HCT116 (cell line): ENCODE data around the gene POLR2H.

Experiments
- ATF3 ChIP-seq: IDR thresholded peaks from 2 replicates; pipeline ENCODE4 v1.6.1; 2012
- CEBPB ChIP-seq: IDR thresholded peaks from 2 replicates; pipeline ENCODE4 v1.6.1; 2012; ENCODE audit warnings: low read depth
- CTCF ChIP-seq, 3 experiments: fragments of 200-600 bp in 1 of 3; sonication (generic) in 1 of 3; IDR thresholded peaks in 2 of 3; conservative IDR thresholded peaks in 1 of 3; 2 replicates each; pipeline ENCODE4 v1.5.1; 2012 to 2017; ENCODE audit warnings: low read depth in 2 of 3, low read length in 2 of 3, antibody characterized with exemption in 1 of 3, borderline replicate concordance in 1 of 3, control low read depth in 1 of 3, mild to moderate bottlenecking in 1 of 3, mixed read lengths in 1 of 3, mixed run types in 1 of 3, moderate library complexity in 1 of 3; ENCODE audit not compliant: insufficient read depth in 1 of 3
- EZH2 ChIP-seq: fragments of 200-600 bp; sonication (generic); IDR thresholded peaks from 2 replicates; pipeline ENCODE4 v1.6.1; 2017; ENCODE audit warnings: antibody characterized with exemption, mixed run types
- EZH2phosphoT487 ChIP-seq: fragments of 200-600 bp; IDR thresholded peaks from 2 replicates; pipeline ENCODE4 v1.6.1; 2018; ENCODE audit warnings: antibody characterized with exemption, borderline replicate concordance
- FOSL1 ChIP-seq: IDR thresholded peaks from 2 replicates; pipeline ENCODE4 v1.6.1; 2012; ENCODE audit warnings: low read depth
- MAX ChIP-seq: IDR thresholded peaks from 2 replicates; pipeline ENCODE4 v1.6.1; 2012
- POLR2A ChIP-seq: IDR thresholded peaks from 2 replicates; pipeline ENCODE4 v1.7.0; 2011; ENCODE audit warnings: borderline replicate concordance; ENCODE audit not compliant: insufficient read depth, insufficient read length; ENCODE audit errors: extremely low read depth
- POLR2AphosphoS5 ChIP-seq: IDR thresholded peaks from 2 replicates; pipeline ENCODE4 v1.6.1; 2011; ENCODE audit warnings: mild to moderate bottlenecking, low read depth, low read length, moderate library complexity
- RAD21 ChIP-seq: IDR thresholded peaks from 2 replicates; pipeline ENCODE4 v1.6.1; 2012; ENCODE audit warnings: low read depth, mild to moderate bottlenecking
- REST ChIP-seq: IDR thresholded peaks from 2 replicates; pipeline ENCODE4 v1.6.1; 2012; ENCODE audit warnings: low read depth
- SIN3A ChIP-seq: IDR thresholded peaks from 2 replicates; pipeline ENCODE4 v1.6.1; 2012; ENCODE audit warnings: low read depth
- ZNF274 ChIP-seq: fragments of 200-500 bp; sonication (Bioruptor generic); IDR thresholded peaks from 2 replicates; pipeline ENCODE4 v1.6.1; 2014; ENCODE audit warnings: mild to moderate bottlenecking, low read depth, low read length, inconsistent platforms

GRCh38 chr3:184352897-184353545 lies 8.5 kb upstream of the POLR2H start:
- TF ChIP-seq EZH2phosphoT487 (no peak), POLR2AphosphoS5 (no peak), SIN3A (no peak), MAX (no peak), CTCF (IDR thresholded peaks at IDR 0.05 in 2 of 3, conservative IDR thresholded peaks at IDR 0.05 in 1 of 3; ENCODE audit: borderline replicate concordance in 1 of 3, insufficient read depth in 1 of 3, low read depth in 2 of 3, low read length in 2 of 3) (no peak), POLR2A (no peak), CEBPB (no peak), ZNF274 (no peak), EZH2 (no peak), RAD21 (no peak), FOSL1 (no peak), REST (no peak), ATF3 (no peak)
